A673 (cell line): ENCODE results near the gene PRKAG2.

Source experiments
- CTCF ChIP-seq: fragments of 300-800, 200-600 bp; sonication (generic); conservative IDR thresholded peaks from 2 replicates; pipeline ENCODE4 v1.5.1; 2017; ENCODE audit warnings: low read depth, mild to moderate bottlenecking, antibody characterized with exemption, low read length, moderate library complexity, mixed read lengths
- EZH2 ChIP-seq: fragments of 200-600 bp; sonication (generic); IDR thresholded peaks from 2 replicates; pipeline ENCODE4 v1.6.1; 2017; ENCODE audit warnings: borderline replicate concordance, low read depth, mild to moderate bottlenecking, mixed read lengths, antibody characterized with exemption, low read length; ENCODE audit not compliant: poor library complexity, severe bottlenecking

- no peak for TF ChIP-seq CTCF
- no peak for TF ChIP-seq EZH2
Observed at GRCh38 chr7:151871904-151872303, 5.0 kb downstream of the PRKAG2 start.
